Stimulated activated CD8-positive, alpha-beta memory T cell treated with anti-CD3 and anti-CD28 coated beads, Interleukin-7, amount 100 ng/mL, for 1 hour (primary cell): ENCODE measurements around the gene SORCS3.

ENCODE experiments used
- DNase-seq, 2 donors: peaks; one replicate each; pipeline ENCODE4 v3.0.0-alpha.2; 2020; ENCODE audit warnings: low read depth in 2 of 2

Gene SORCS3

DNA sequence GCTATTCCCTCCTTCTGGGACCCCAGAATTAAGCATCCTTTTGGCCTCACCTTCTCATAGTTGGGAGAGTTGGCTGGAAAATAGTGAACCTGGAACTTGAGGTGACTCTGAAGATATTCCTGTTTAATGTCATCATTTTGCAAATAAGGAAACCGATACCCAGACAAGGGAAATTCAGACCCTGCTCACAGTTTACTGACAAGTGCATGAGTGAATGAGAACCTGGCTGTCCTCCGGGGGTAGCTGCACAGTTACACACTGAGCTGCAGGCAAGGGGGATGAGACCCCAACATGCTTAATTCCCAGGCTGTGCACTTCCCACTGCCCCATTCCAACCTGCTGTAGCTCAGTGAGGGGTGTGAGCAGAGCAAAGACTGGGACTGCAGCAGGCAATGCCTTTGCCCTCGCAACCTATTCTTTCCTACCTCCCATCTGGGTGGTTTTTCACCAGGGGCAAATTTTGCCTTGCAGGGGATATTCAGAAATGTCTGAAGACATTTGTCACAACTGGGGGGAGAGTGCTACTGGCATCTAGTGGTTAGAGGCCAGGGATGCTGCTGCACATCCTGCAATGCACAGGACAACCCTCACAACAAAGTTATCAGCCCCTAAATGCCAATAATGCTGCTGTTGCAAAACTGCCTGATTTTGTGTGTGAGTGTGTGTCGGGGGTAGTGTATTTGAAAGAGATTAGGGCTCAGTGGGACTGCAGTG lies 136.2 kb downstream of the SORCS3 start:
- no peak for DNase-seq

GRCh38 chr10:104778371-104778770 lies 137.3 kb downstream of the SORCS3 start:
- DNase-seq = no peak

- DNase-seq = no peak
Measured at GRCh38 chr10:104779701-104780100, 138.6 kb downstream of the SORCS3 start.

DNA sequence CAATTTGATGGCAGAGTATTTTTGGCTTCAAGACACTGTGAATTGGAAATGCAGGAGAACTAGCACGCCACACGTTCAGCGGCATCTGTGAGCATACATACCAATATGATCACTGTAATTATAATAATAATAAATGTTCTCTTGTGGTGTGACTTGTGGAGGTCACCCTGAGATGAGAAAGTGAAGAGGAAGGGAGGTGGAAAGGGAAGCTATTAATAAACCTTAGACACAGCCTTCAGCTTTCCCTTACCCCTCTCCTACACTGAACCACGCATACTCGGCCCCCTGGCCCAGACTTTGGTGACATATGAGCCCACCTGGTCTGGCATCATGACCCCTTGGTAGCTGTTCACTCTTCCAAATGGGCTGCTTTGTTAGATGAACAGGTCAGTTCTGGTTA lies 139.1 kb downstream of the SORCS3 start:
- no peak for DNase-seq

DNA sequence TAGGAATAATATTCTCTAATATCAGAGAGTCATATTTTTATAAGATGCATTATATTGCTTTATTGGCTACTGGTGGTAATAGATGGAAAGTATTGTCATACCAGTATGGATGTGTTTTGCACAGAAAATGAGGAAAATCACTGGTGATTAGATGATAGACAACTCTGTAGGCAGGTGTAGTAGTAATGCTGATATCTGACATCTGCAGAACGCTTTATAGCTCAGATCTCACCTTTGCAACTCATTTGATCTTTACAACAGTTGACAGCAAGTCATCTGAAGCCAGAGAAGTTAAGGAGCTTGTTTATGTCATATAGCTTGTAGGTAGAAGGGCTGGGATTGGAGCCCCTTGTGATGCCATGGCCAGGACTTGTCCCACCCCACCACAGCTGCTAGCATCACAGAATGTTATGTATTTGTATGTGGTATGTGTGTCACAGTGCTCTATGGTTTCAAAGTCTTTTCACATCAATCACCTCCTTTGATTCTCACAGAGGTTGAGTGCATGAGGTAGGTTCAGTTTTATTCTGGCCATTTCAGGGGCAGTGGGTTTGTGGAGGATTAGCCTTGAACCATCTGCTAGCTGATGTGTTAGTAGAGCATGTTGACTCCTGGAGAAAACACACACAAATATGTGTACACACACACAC lies 140.0 kb downstream of the SORCS3 start:
- no peak for DNase-seq

DNA sequence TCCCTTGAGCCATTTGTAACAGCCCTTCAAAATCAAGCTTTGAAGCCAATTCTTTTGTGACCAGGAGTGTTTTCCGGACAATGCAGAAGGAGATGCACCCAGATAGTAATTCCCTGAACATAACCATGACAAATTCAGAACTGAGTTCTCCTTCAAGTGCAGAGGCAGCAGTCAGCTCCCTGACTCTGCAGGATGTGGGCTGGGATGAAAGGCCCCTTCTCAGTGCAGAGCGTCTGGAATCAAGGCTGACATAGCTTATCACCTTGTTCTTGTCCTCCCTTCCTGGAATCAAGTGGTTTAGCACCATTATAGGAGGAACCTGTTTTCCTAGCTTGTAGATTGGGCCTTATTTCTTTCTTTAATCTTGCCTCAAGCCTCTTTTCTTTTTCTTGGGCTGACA lies 143.4 kb downstream of the SORCS3 start:
- DNase-seq = no peak

DNA sequence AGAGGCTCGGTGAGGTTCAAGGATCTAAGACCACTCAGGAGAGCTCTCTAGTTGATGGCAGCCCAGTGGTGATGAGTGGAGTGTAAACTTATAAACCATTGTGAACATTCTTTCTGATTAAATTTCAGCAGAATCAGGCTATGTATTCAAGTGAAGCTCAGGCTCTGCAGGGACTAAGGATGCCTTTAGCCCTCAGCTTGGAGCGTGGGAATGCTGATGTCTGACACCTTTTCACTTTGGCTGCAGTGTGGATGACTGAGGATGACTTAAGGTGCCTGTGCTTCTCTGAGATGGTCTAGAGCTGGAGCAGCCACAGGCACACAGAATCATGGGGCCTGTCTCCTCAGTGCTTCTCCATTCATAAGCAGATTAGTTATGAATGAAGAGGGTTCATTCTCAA lies 150.4 kb downstream of the SORCS3 start:
- DNase-seq = no peak

- no peak for DNase-seq
Measured at GRCh38 chr10:104795411-104795810, 154.3 kb downstream of the SORCS3 start.

- no peak for DNase-seq
Measured at GRCh38 chr10:104796823-104797222, 155.7 kb downstream of the SORCS3 start.

GRCh38 chr10:104802941-104803340 lies 161.9 kb downstream of the SORCS3 start:
- DNase-seq = no peak

GRCh38 chr10:104804880-104805279 lies 163.8 kb downstream of the SORCS3 start:
- DNase-seq = no peak

DNA sequence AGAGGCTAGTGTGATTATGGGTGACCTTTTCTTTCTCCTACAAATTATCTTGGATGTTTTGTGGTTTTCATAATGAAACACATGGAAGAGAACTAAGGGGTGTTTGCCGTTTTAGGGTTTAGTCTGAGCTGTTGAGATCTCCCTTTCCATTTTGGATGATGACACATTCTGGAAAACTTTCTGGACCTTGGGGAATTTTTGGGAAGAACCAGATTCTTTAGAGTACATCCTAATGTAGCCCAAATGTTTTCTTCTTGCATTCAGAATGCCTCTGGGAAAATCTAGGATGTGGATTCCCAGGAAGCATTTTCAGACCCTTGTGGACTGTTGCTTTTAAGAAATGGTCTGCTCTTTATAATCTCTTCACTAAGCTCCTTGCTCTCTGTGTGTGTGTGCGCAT lies 165.7 kb downstream of the SORCS3 start:
- DNase-seq = no peak

DNA sequence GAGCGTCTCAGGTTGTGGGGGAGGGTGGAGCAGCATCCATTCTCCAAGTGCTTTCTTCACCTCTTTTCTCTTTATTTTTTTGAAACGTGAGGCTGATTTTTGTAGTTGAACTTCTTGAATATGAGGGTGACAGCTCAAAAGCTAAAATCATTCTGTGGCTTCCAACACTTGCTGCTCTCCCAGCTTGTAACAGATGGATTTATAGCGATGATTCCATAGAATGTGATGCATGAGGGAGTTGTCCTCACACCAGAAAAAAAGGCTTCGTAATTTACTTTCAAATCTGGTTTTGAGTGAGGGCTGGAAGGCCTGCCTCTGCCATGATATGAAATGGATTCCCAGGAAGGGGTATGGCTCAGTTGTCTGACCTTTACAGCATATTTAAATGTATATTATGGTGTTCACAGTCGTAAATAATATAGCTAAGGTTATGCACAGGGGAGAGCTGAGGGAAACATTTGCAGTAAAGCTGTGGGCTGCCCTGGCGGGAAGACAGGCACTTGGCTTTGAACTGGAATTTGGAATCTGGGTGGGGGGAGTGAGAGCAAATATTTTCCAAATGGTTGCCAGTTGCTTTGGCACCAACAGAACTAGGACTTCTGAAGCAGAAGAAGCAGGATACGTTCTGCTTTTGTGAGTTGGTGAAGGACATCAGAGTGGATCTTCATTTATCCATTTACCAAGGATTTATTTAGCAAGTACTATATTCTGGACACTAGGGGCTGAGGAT lies 166.7 kb downstream of the SORCS3 start:
- no peak for DNase-seq

DNA sequence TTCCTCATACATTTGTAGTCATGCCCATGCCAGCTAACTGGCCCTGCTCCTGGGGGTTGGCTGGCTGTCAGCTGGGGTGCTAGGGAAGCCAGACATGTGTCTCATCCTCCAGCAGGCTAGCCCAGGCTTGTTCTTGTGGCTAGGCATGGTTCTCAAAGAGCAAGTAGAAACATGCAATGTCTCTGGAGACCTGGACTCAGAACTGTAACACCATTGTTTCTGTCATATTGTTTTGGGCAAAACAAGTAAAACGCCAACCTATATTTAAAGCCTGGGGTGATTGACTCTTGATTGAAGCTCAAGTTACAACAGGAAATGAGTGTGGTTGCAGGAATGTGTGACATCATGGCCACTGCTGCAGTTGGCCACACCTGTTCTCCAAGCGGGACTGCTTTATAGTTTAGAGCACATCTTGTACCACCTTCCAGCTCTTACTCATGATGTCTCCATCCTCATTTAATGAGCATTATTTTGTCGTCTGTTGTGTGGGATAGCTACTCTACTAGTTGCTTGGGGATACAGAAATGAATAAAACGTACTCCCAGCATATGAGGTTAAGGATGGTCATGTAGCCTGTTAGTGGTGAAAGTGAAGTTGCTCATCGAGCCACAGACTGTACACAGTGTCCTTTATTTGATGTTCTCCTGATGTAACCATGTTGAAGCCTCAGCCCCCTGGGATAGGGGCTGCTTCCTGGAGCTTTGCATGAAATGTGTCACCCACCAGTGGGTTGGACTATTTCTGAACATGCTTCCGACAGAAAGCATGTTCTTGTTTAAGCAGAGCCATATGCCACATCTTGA lies 168.4 kb downstream of the SORCS3 start:
- no peak for DNase-seq

- no peak for DNase-seq
Measured at GRCh38 chr10:104811166-104811565, 170.1 kb downstream of the SORCS3 start.

DNA sequence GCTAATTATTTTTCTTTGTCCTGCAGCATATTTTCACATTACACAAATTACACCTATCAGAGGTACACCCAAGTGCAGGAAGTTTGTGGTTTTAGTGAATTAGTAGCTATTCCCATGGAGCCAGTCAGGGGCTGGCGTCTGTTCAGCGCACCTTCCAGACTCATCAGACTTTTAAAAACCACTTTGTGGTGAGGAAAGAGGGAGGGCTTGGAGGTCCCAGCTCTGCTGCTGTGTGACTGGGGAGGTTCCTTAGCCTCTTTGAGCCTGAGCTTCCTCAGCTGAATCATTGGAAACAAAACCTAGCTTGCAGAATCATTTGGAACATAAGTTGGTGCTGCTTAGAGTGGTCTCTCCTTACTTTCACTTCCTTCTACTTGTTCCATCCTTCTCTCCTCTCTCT lies 175.4 kb downstream of the SORCS3 start:
- no peak for DNase-seq

DNA sequence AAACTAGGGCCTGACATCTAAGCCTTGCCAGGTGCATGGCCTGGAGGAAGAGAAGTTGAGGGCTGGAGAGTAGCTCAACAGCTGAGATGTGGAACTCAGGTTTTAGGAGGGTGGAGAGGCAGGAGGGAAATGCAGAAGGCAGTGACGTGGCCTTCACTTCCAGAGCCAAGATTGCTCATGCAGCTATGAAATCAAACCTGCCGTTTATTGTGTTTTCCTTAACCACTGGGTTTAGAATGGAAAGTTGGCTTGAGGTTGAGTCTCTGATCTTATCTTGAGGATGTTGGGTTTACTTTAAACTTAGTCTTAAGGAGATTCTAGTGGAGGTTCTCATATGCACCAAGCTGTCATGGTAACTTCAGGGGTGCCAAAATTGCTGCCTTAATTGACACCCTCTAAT lies 178.6 kb downstream of the SORCS3 start:
- no peak for DNase-seq

DNA sequence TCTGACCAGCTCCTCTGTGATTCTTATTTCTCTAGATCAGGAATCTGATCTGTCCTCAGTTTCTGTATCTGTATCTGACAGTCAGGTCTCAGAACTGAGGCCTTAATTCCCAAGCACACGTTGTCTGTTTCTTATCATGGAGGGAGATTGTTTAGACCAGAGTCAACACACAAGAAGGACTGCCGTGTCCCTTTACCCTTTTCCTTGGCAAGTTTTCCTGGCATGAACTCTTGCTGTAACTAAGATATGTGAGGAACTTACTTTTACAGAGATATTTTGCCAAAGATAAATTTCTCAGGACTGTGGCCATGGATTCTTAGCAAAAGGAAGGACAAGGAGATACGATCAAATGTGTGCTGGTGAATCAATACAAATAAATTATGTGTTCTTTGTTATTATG lies 181.0 kb downstream of the SORCS3 start:
- DNase-seq = no peak

DNA sequence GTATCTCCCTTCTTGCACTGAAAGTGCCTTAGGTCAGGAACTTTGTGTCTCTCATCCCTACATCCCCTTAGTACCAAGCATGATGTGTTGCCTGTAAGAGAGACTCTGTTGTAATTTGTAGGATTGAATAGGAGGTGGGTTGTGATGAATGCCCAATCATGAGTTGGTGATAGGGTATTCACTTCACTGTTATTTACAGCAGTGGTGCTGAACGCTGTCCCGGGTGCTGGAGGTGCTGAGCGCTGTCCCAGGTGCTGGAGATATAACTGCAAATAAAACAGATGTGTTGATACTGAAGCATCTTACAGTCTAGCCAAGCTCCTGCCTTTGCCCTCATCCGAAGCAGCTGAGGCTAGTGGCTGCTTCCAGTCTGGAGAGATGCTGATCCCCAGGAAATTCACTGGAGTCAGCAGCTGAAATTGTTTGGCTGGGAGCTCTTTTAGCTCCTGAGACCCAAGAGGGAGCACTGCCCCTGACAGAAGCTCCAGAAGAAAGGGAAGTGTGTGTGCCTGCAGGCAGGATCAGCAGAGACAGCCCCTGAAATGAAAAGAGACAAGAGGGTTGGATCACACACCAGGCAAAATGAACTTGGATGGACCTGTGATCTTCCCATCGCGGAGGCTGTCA lies 183.4 kb downstream of the SORCS3 start:
- no peak for DNase-seq

DNA sequence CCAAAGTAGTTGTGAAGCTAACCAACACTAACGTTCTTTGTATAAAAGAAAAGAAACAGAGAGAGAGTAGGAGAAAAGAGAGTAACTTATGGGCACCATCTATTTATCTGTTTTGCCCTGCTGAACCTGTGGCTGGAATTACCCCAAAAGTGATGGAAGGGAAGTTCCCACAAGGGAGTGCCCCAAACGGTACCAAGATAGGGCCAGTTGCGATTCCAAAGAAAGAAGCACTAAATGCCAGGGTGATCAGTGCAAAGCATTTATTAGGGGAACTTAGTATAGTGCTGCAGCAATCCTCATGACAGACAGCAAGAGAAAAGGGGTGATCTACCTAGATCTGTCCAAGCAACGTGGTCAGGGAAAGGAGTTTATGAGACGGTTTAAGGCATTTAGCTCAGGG lies 190.2 kb downstream of the SORCS3 start:
- no peak for DNase-seq

DNA sequence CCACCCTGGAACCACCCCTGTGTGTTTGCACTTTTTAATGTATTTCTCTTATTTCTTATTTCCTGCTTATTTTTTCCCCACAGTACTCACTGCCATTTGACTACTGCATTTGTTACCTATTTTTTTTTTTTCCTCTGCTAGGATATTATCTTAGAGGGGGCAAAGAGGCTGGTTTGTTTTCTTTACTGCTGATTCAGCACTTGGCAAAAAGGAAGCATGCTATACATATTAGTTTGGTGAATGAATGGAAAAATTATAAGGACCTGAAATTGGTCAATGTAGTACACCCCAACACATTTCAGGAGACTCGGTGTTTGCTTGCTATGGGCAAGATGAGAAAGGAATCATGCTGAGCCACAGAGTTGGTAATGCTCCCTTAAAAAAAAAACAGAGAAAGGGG lies 193.5 kb downstream of the SORCS3 start:
- no peak for DNase-seq

GRCh38 chr10:104835422-104835821 lies 194.3 kb downstream of the SORCS3 start:
- no peak for DNase-seq
